Right ventricle myocardium inferior (tissue), 1 donor: ENCODE data around the gene HNRNPC. TPM values are rescaled to one million over a fixed set of nuclear protein-coding genes. Genes with fewer than 3 reads are reported as not detected.
"Not testable (repeated sequence)": the region's sequence is repeated elsewhere in the genome, so short reads cannot be mapped to it uniquely, and the experiment has no call there.

Experiments used
- ATAC-seq: fragments of 200-7000 bp; cut with Tn5 transposase; one replicate; pipeline ENCODE4 v1.9.1; 2020; ENCODE audit warnings: mild to moderate bottlenecking, moderate library complexity
- DNase-seq: peaks from one replicate; pipeline ENCODE4 v3.0.0; 2021; ENCODE audit errors: missing footprints
- intact Hi-C: fragments of 100-400 bp; cut with DNase I; formaldehyde crosslinking; loops from one replicate; pipeline ENCODE4 v1.11.0; 2022
- total RNA-seq: library from RNA; stranded (reverse); fragmentation: NEBNext Ultra II Directional; extraction: Animal tissue kit (Norgen Biotek cat#: 25700); gene quantifications from one replicate; pipeline ENCODE4 v1.2.1, GENCODE V29; 2021
- donor health status: DM: no; HTN: yes; CAD: no; lungs with severe emphysema.

HNRNPC gene
- total RNA-seq, 1 donor from 2014 or later, result 266 TPM

- no peak for ATAC-seq
- intact Hi-C loops, result no loop called here
- DNase-seq, result no peak
Observed at GRCh38 chr14:21226467-21226866, 42.8 kb downstream of the HNRNPC start.

GRCh38 chr14:21225164-21225563 lies 44.1 kb downstream of the HNRNPC start:
- DNase-seq, ATAC-seq, intact Hi-C loops: not testable (repeated sequence)

GRCh38 chr14:21220874-21221477 lies 48.3 kb downstream of the HNRNPC start:
- DNase-seq (no peak), ATAC-seq (no peak)
- intact Hi-C loops, result no loop called here

GRCh38 chr14:21219561-21220111 lies 49.6 kb downstream of the HNRNPC start:
- ATAC-seq (no peak), DNase-seq (no peak)
- intact Hi-C loops, result no loop called here

- intact Hi-C loops, result no loop called here
- DNase-seq (no peak), ATAC-seq (no peak)
Observed at GRCh38 chr14:21219120-21219519, 50.1 kb downstream of the HNRNPC start.

GRCh38 chr14:21215879-21216251 lies 53.4 kb downstream of the HNRNPC start:
- intact Hi-C loops, result no loop called here
- no peak for DNase-seq
- ATAC-seq, result no peak

GRCh38 chr14:21215130-21215878 lies 53.9 kb downstream of the HNRNPC start:
- DNase-seq (no peak), ATAC-seq (no peak)
- intact Hi-C loops, result no loop called here

- intact Hi-C loops, result no loop called here
- no peak for DNase-seq
- ATAC-seq, result no peak
Observed at GRCh38 chr14:21213652-21214051, 55.6 kb downstream of the HNRNPC start.

- ATAC-seq, DNase-seq, intact Hi-C loops: not testable (repeated sequence)
Observed at GRCh38 chr14:21212824-21213223, 56.4 kb downstream of the HNRNPC start.

- DNase-seq (no peak), ATAC-seq (no peak)
- intact Hi-C loops, result no loop called here
Observed at GRCh38 chr14:21211509-21211908, 57.7 kb downstream of the HNRNPC start.

- ATAC-seq (no peak), DNase-seq (no peak)
- intact Hi-C loops, result no loop called here
Observed at GRCh38 chr14:21210023-21210422, 59.2 kb downstream of the HNRNPC start.

- intact Hi-C loops, result no loop called here
- DNase-seq (no peak), ATAC-seq (no peak)
Observed at GRCh38 chr14:21209185-21209584, 60.1 kb downstream of the HNRNPC start.

- DNase-seq, result no peak
- ATAC-seq, result no peak
- intact Hi-C loops, result no loop called here
Observed at GRCh38 chr14:21208554-21208953, 60.7 kb downstream of the HNRNPC start.

GRCh38 chr14:21206753-21207684 lies 62.2 kb downstream of the HNRNPC start:
- no peak for DNase-seq
- intact Hi-C loops, result no loop called here
- no peak for ATAC-seq

GRCh38 chr14:21205678-21206581 lies 63.3 kb downstream of the HNRNPC start:
- ATAC-seq (no peak), DNase-seq (no peak)
- intact Hi-C loops, result no loop called here

GRCh38 chr14:21205026-21205677 lies 64.1 kb downstream of the HNRNPC start:
- no peak for ATAC-seq
- intact Hi-C loops, result no loop called here
- no peak for DNase-seq

- no peak for DNase-seq
- no peak for ATAC-seq
- intact Hi-C loops, result no loop called here
Observed at GRCh38 chr14:21204167-21205025, 64.8 kb downstream of the HNRNPC start.
